NT2/D1 (cell line): ENCODE measurements around the gene ZNF862.

ENCODE experiments used
- SUZ12 ChIP-seq: IDR thresholded peaks from 2 replicates; pipeline ENCODE4 v1.6.1; 2011; ENCODE audit not compliant: insufficient read length, insufficient read depth; ENCODE audit errors: extremely low read depth
- YY1 ChIP-seq: IDR thresholded peaks from 2 replicates; pipeline ENCODE4 v1.6.1; 2011; ENCODE audit not compliant: insufficient read length, insufficient read depth
- ZNF274 ChIP-seq: IDR thresholded peaks from 2 replicates; pipeline ENCODE4 v1.6.1; 2011; ENCODE audit warnings: mild to moderate bottlenecking, low read depth, low read length

DNA sequence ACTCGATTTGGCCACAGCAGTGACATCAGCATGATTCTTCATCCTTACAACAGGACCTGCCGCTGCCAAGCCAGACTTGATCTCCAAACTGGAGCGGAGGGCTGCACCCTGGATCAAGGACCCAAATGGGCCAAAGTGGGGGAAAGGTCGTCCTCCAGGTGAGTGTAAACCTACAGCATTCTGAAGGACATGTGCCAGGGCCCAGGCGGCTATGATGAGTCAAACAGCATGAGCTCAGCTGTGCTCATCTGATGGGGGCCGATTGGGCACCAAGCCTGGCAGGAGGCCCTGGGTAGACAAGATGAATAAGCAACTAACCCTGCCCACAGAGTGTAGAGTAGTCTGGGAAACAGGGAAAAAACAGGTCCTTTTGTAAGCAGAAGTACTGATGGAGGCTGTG lies 21.2 kb downstream of the ZNF862 start:
- no peak for TF ChIP-seq SUZ12
- TF ChIP-seq YY1: no peak
- TF ChIP-seq ZNF274: no peak
